Testis (tissue), 2 donors: ENCODE results near the gene CCDC127.

ENCODE experiments used
- POLR2A ChIP-seq: fragments of 450-650 bp; IDR thresholded peaks from one replicate; pipeline ENCODE4 v1.6.1; 2017; ENCODE audit warnings: antibody characterized with exemption, mild to moderate bottlenecking, moderate library complexity
- TF ChIP-seq, protein P1 (sequence below), 3 experiments: fragments of 450-650 bp in 2 of 3; fragments of 200-600 bp in 1 of 3; sonication (generic) in 1 of 3; IDR thresholded peaks; one replicate each; pipeline ENCODE4 v1.5.1; 2016 to 2019; ENCODE audit warnings: antibody characterized with exemption in 3 of 3, mild to moderate bottlenecking in 2 of 3, moderate library complexity in 1 of 3

DNA sequence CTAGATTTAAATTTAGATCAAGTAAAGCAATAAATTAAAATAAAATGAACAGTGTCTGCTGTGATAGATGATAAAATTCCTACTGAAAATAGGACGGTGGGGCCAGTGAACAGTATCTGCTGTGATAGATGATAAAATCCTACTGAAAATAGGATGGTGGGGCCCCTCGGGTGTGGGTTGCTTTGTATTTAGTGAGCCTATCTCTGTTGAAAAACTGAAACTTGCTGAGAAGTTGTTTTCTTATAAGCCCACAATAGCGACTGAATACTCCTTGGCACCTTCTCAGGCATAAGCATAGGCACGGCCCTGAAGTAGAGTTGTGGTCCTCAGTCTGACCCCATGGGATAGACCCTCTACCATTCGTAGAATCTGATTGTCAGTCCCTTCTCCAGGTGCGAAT, 5.8 kb upstream of the CCDC127 start:
- TF ChIP-seq, protein P1, sequence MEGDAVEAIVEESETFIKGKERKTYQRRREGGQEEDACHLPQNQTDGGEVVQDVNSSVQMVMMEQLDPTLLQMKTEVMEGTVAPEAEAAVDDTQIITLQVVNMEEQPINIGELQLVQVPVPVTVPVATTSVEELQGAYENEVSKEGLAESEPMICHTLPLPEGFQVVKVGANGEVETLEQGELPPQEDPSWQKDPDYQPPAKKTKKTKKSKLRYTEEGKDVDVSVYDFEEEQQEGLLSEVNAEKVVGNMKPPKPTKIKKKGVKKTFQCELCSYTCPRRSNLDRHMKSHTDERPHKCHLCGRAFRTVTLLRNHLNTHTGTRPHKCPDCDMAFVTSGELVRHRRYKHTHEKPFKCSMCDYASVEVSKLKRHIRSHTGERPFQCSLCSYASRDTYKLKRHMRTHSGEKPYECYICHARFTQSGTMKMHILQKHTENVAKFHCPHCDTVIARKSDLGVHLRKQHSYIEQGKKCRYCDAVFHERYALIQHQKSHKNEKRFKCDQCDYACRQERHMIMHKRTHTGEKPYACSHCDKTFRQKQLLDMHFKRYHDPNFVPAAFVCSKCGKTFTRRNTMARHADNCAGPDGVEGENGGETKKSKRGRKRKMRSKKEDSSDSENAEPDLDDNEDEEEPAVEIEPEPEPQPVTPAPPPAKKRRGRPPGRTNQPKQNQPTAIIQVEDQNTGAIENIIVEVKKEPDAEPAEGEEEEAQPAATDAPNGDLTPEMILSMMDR (IDR thresholded peaks at IDR 0.05) = no peak
- no peak for TF ChIP-seq POLR2A
